HEK293 (cell line): Measurements from ENCODE around the gene TMCO2.

ENCODE experiments used
- CTCF ChIA-PET: fragments of 350-600 bp; formaldehyde crosslinking; extraction: SDS; loops from one replicate; lab custom pipeline; 2021; ENCODE audit warnings: antibody characterized with exemption; lab: Yijun Ruan, JAX
- POLR2A ChIA-PET: fragments of 300-600 bp; formaldehyde crosslinking; extraction: SDS; loops from one replicate; lab custom pipeline; 2020; ENCODE audit warnings: antibody characterized with exemption, inconsistent platforms; lab: Yijun Ruan, JAX
- H3K27ac ChIP-seq: fragments of 200-500 bp; sonication (Bioruptor generic); 2 replicates; pipeline ENCODE4 v1.5.1; 2014; ENCODE audit warnings: low read depth, low read length, control low read depth, inconsistent platforms; ENCODE audit errors: extremely low read depth
- H3K36me3 ChIP-seq, 2 experiments: fragments of 200-500 bp in 1 of 2; sonication (Bioruptor generic) in 1 of 2; 1 replicate in 1 of 2; 2 replicates in 1 of 2; pipeline ENCODE4 v1.5.1; 2014 to 2017; ENCODE audit warnings: inconsistent platforms in 2 of 2, low read length in 2 of 2; ENCODE audit not compliant: control insufficient read depth in 2 of 2, insufficient read depth in 1 of 2
- H3K4me1 ChIP-seq: fragments of 200-500 bp; sonication (Bioruptor generic); 2 replicates; pipeline ENCODE4 v1.5.1; 2014; ENCODE audit warnings: mild to moderate bottlenecking, low read length, inconsistent platforms; ENCODE audit not compliant: control insufficient read depth, insufficient read depth
- H3K4me3 ChIP-seq: 2 replicates; pipeline ENCODE4 v1.5.1; 2011; ENCODE audit warnings: low read depth, mild to moderate bottlenecking, control low read depth, low read length, moderate library complexity
- H3K9me3 ChIP-seq: fragments of 200-500 bp; sonication (Bioruptor generic); 2 replicates; pipeline ENCODE4 v1.5.1; 2014; ENCODE audit warnings: low read depth, low read length, inconsistent platforms; ENCODE audit not compliant: control insufficient read depth, insufficient read depth
- GLIS1 ChIP-seq: fragments of 450-650 bp; formaldehyde crosslinking; IDR thresholded peaks from 2 replicates; pipeline ENCODE4 v1.5.1; 2016; ENCODE audit warnings: missing biosample characterization, missing genetic modification characterization
- GLIS2 ChIP-seq: fragments of 450-650 bp; formaldehyde crosslinking; IDR thresholded peaks from 2 replicates; pipeline ENCODE4 v1.5.1; 2016; ENCODE audit warnings: missing biosample characterization, missing genetic modification characterization
- IKZF3 ChIP-seq: fragments of 450-650 bp; IDR thresholded peaks from 2 replicates; pipeline ENCODE4 v1.5.0; 2018; ENCODE audit warnings: missing biosample characterization, mild to moderate bottlenecking, missing genetic modification characterization, moderate library complexity
- KLF1 ChIP-seq: fragments of 450-650 bp; formaldehyde crosslinking; IDR thresholded peaks from 2 replicates; pipeline ENCODE4 v1.5.1; 2016; ENCODE audit warnings: missing biosample characterization, missing genetic modification characterization
- KLF9 ChIP-seq: fragments of 450-650 bp; formaldehyde crosslinking; IDR thresholded peaks from 2 replicates; pipeline ENCODE4 v1.5.1; 2016; ENCODE audit warnings: missing biosample characterization, missing genetic modification characterization, low read depth
- MZF1 ChIP-seq: fragments of 450-650 bp; formaldehyde crosslinking; IDR thresholded peaks from 2 replicates; pipeline ENCODE4 v1.5.1; 2017; ENCODE audit warnings: missing biosample characterization, missing genetic modification characterization, borderline replicate concordance
- WT1 ChIP-seq: fragments of 450-650 bp; formaldehyde crosslinking; IDR thresholded peaks from 2 replicates; pipeline ENCODE4 v1.5.1; 2016; ENCODE audit warnings: missing biosample characterization, missing genetic modification characterization
- ZBTB7A ChIP-seq: fragments of 450-650 bp; formaldehyde crosslinking; IDR thresholded peaks from 2 replicates; pipeline ENCODE4 v1.5.1; 2016; ENCODE audit warnings: low read depth, missing biosample characterization, missing genetic modification characterization
- ZNF184 ChIP-seq: fragments of 450-650 bp; IDR thresholded peaks from 2 replicates; pipeline ENCODE4 v1.5.1; 2018; ENCODE audit warnings: missing biosample characterization, mild to moderate bottlenecking, missing genetic modification characterization
- ZNF221 ChIP-seq: fragments of 450-650 bp; formaldehyde crosslinking; IDR thresholded peaks from 2 replicates; pipeline ENCODE4 v1.5.1; 2017; ENCODE audit warnings: missing biosample characterization, missing genetic modification characterization, borderline replicate concordance
- ZNF23 ChIP-seq: fragments of 450-650 bp; formaldehyde crosslinking; IDR thresholded peaks from 2 replicates; pipeline ENCODE4 v1.5.1; 2016; ENCODE audit warnings: missing biosample characterization, missing genetic modification characterization, borderline replicate concordance
- ZNF266 ChIP-seq: fragments of 450-650 bp; formaldehyde crosslinking; IDR thresholded peaks from 2 replicates; pipeline ENCODE4 v1.5.1; 2016; ENCODE audit warnings: missing biosample characterization, missing genetic modification characterization, low read depth
- ZNF335 ChIP-seq: fragments of 450-650 bp; formaldehyde crosslinking; conservative IDR thresholded peaks from 2 replicates; pipeline ENCODE4 v1.5.1; 2016; ENCODE audit warnings: missing biosample characterization, missing genetic modification characterization
- ZNF501 ChIP-seq: fragments of 450-650 bp; formaldehyde crosslinking; IDR thresholded peaks from 2 replicates; pipeline ENCODE4 v1.5.1; 2016; ENCODE audit warnings: missing biosample characterization, missing genetic modification characterization
- ZNF544 ChIP-seq: fragments of 450-650 bp; formaldehyde crosslinking; IDR thresholded peaks from 2 replicates; pipeline ENCODE4 v1.5.0; 2017; ENCODE audit warnings: missing biosample characterization, missing genetic modification characterization
- ZNF548 ChIP-seq: fragments of 450-650 bp; formaldehyde crosslinking; IDR thresholded peaks from 2 replicates; pipeline ENCODE4 v1.5.1; 2016; ENCODE audit warnings: missing biosample characterization, missing genetic modification characterization
- ZNF560 ChIP-seq: fragments of 450-650 bp; formaldehyde crosslinking; IDR thresholded peaks from 2 replicates; pipeline ENCODE4 v1.5.1; 2017; ENCODE audit warnings: missing biosample characterization, missing genetic modification characterization, borderline replicate concordance
- ZNF626 ChIP-seq: fragments of 450-650 bp; sonication (Bioruptor Pico); formaldehyde crosslinking; IDR thresholded peaks from 2 replicates; pipeline ENCODE4 v1.5.1; 2018; ENCODE audit warnings: missing biosample characterization, missing genetic modification characterization, inconsistent platforms
- ZNF658 ChIP-seq: fragments of 450-650 bp; formaldehyde crosslinking; IDR thresholded peaks from 2 replicates; pipeline ENCODE4; 2016; ENCODE audit warnings: missing biosample characterization, missing genetic modification characterization
- ZNF664 ChIP-seq: fragments of 450-650 bp; formaldehyde crosslinking; IDR thresholded peaks from 2 replicates; pipeline ENCODE4 v1.5.1; 2016; ENCODE audit warnings: missing biosample characterization, missing genetic modification characterization
- ZNF768 ChIP-seq: fragments of 450-650 bp; formaldehyde crosslinking; IDR thresholded peaks from 2 replicates; pipeline ENCODE4 v1.5.1; 2018; ENCODE audit warnings: missing biosample characterization, mild to moderate bottlenecking, missing genetic modification characterization
- ZSCAN23 ChIP-seq: fragments of 450-650 bp; formaldehyde crosslinking; IDR thresholded peaks from 2 replicates; pipeline ENCODE4 v1.5.1; 2016; ENCODE audit warnings: missing biosample characterization, missing genetic modification characterization
- TF ChIP-seq, protein P1 (sequence below): fragments of 450-650 bp; formaldehyde crosslinking; IDR thresholded peaks from 2 replicates; pipeline ENCODE4 v1.5.1; 2016; ENCODE audit warnings: missing biosample characterization, missing genetic modification characterization
- TF ChIP-seq, protein P2 (sequence below): fragments of 450-650 bp; formaldehyde crosslinking; IDR thresholded peaks from 2 replicates; pipeline ENCODE4 v1.5.1; 2016; ENCODE audit warnings: missing biosample characterization, missing genetic modification characterization
- TF ChIP-seq, protein P3 (sequence below): fragments of 450-650 bp; formaldehyde crosslinking; IDR thresholded peaks from 2 replicates; pipeline ENCODE4 v1.5.1; 2016; ENCODE audit warnings: missing biosample characterization, missing genetic modification characterization, low read depth
- TF ChIP-seq, protein P4 (sequence below): fragments of 450-650 bp; formaldehyde crosslinking; IDR thresholded peaks from 2 replicates; pipeline ENCODE4 v1.5.1; 2016; ENCODE audit warnings: missing biosample characterization, missing genetic modification characterization
- TF ChIP-seq, protein P5 (sequence below): fragments of 450-650 bp; formaldehyde crosslinking; IDR thresholded peaks from 2 replicates; pipeline ENCODE4 v1.5.1; 2016; ENCODE audit warnings: missing biosample characterization, missing genetic modification characterization

Gene TMCO2

DNA sequence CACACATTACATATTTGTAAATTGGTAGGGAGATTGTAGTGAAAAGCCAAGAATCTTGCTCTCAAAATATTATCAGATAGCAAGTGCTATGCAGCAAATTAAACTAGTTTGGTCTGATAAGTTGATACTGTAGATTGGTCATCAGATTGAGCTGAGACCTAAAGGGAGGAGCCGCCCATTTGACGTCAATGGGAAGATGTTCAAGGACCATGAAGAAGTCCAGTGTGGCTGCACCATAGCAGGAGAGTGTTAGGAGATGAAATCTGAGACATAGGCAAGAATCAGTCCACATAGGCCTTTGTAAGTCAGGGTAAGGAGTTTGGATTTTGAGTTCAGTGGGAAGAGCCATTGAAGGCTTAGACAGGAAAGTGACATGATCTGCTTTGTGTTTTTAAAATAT, 26.6 kb downstream of the TMCO2 start:
- H3K36me3 ChIP-seq, result peaks cover 24 to 75% of the 10 kb centered on the region in 2 experiments
- no peak overlapping the region for H3K27ac ChIP-seq
- no peaks in the 10 kb centered on the region for H3K4me1 ChIP-seq
- POLR2A ChIA-PET, result interaction anchor here (0.6 kb wide), 1 partner anchor 17 kb away, joined by 5 read pairs; no protein-coding TSS in a partner anchor
- no peaks in the 10 kb centered on the region for H3K9me3 ChIP-seq
- H3K4me3 ChIP-seq, result no peak overlapping the region
- CTCF ChIA-PET, result interaction anchor here (0.7 to 1.6 kb wide), 3 partner anchors 64 to 130 kb away, joined by 3 to 8 read pairs (median 8); no protein-coding TSS in a partner anchor
- no peak for TF ChIP-seq ZNF768 (tag by site-specific recombination)
- TF ChIP-seq, protein P1, sequence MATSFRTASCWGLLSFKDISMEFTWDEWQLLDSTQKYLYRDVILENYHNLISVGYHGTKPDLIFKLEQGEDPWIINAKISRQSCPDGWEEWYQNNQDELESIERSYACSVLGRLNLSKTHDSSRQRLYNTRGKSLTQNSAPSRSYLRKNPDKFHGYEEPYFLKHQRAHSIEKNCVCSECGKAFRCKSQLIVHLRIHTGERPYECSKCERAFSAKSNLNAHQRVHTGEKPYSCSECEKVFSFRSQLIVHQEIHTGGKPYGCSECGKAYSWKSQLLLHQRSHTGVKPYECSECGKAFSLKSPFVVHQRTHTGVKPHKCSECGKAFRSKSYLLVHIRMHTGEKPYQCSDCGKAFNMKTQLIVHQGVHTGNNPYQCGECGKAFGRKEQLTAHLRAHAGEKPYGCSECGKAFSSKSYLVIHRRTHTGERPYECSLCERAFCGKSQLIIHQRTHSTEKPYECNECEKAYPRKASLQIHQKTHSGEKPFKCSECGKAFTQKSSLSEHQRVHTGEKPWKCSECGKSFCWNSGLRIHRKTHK (tag by site-specific recombination), result no peak
- no peak for TF ChIP-seq GLIS2
- no peak for TF ChIP-seq KLF1 (tag by site-specific recombination)
- no peak for TF ChIP-seq ZBTB7A (tag by site-specific recombination)
- TF ChIP-seq ZNF548 (tag by site-specific recombination), result no peak
- TF ChIP-seq ZNF184 (tag by site-specific recombination), result no peak
- no peak for TF ChIP-seq ZNF626
- no peak for TF ChIP-seq ZNF266
- no peak for TF ChIP-seq ZNF221 (tag by site-specific recombination)
- TF ChIP-seq ZSCAN23 (tag by site-specific recombination), result no peak
- TF ChIP-seq ZNF560 (tag by site-specific recombination), result no peak
- TF ChIP-seq ZNF335, result no peak
- no peak for TF ChIP-seq IKZF3 (tag by site-specific recombination)
- TF ChIP-seq ZNF658 (tag by site-specific recombination), result no peak
- no peak for TF ChIP-seq ZNF23 (tag by site-specific recombination)
- no peak for TF ChIP-seq ZNF544 (tag by site-specific recombination)
- no peak for TF ChIP-seq GLIS1 (tag by site-specific recombination)

DNA sequence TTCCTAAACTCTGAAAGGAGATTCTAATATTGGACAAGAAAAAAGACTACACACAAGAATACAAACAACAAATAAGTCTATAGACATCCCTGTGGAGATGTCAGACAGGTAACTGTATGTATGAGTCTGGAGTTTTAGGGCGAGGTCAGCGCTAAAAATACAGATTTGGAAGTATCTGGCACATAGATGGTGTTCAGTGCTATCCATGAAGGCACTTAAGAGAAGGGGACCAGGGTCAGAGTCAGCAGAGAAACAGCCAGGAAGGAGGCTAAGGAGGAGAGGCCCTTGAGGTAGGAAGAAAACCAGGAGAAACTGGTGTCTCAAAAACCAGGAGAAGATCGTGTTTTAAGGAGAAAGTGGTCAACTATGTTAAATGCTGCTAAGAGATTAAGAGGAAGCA, 28.4 kb downstream of the TMCO2 start:
- H3K4me1 ChIP-seq, result no peaks in the 10 kb centered on the region
- no peak overlapping the region for H3K4me3 ChIP-seq
- peaks cover 9 to 71% of the 10 kb centered on the region in 2 experiments for H3K36me3 ChIP-seq
- CTCF ChIA-PET, result interaction anchor here (0.6 to 1.1 kb wide), 3 partner anchors 16 to 123 kb away, joined by 3 to 4 read pairs (median 4); no protein-coding TSS in a partner anchor
- no peaks in the 10 kb centered on the region for H3K9me3 ChIP-seq
- POLR2A ChIA-PET, result no interaction called here
- no peak overlapping the region for H3K27ac ChIP-seq
- TF ChIP-seq ZNF658 (tag by site-specific recombination), result no peak
- TF ChIP-seq ZNF501 (tag by site-specific recombination), result no peak
- TF ChIP-seq, protein P2, sequence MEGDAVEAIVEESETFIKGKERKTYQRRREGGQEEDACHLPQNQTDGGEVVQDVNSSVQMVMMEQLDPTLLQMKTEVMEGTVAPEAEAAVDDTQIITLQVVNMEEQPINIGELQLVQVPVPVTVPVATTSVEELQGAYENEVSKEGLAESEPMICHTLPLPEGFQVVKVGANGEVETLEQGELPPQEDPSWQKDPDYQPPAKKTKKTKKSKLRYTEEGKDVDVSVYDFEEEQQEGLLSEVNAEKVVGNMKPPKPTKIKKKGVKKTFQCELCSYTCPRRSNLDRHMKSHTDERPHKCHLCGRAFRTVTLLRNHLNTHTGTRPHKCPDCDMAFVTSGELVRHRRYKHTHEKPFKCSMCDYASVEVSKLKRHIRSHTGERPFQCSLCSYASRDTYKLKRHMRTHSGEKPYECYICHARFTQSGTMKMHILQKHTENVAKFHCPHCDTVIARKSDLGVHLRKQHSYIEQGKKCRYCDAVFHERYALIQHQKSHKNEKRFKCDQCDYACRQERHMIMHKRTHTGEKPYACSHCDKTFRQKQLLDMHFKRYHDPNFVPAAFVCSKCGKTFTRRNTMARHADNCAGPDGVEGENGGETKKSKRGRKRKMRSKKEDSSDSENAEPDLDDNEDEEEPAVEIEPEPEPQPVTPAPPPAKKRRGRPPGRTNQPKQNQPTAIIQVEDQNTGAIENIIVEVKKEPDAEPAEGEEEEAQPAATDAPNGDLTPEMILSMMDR (tag by site-specific recombination), result no peak
- no peak for TF ChIP-seq MZF1 (tag by site-specific recombination)
- TF ChIP-seq, protein P3, sequence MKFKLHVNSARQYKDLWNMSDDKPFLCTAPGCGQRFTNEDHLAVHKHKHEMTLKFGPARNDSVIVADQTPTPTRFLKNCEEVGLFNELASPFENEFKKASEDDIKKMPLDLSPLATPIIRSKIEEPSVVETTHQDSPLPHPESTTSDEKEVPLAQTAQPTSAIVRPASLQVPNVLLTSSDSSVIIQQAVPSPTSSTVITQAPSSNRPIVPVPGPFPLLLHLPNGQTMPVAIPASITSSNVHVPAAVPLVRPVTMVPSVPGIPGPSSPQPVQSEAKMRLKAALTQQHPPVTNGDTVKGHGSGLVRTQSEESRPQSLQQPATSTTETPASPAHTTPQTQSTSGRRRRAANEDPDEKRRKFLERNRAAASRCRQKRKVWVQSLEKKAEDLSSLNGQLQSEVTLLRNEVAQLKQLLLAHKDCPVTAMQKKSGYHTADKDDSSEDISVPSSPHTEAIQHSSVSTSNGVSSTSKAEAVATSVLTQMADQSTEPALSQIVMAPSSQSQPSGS (tag by site-specific recombination), result no peak
- TF ChIP-seq, protein P4, sequence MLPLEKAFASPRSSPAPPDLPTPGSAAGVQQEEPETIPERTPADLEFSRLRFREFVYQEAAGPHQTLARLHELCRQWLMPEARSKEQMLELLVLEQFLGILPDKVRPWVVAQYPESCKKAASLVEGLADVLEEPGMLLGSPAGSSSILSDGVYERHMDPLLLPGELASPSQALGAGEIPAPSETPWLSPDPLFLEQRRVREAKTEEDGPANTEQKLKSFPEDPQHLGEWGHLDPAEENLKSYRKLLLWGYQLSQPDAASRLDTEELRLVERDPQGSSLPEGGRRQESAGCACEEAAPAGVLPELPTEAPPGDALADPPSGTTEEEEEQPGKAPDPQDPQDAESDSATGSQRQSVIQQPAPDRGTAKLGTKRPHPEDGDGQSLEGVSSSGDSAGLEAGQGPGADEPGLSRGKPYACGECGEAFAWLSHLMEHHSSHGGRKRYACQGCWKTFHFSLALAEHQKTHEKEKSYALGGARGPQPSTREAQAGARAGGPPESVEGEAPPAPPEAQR (tag by site-specific recombination), result no peak
- no peak for TF ChIP-seq KLF9 (tag by site-specific recombination)
- TF ChIP-seq, protein P5, sequence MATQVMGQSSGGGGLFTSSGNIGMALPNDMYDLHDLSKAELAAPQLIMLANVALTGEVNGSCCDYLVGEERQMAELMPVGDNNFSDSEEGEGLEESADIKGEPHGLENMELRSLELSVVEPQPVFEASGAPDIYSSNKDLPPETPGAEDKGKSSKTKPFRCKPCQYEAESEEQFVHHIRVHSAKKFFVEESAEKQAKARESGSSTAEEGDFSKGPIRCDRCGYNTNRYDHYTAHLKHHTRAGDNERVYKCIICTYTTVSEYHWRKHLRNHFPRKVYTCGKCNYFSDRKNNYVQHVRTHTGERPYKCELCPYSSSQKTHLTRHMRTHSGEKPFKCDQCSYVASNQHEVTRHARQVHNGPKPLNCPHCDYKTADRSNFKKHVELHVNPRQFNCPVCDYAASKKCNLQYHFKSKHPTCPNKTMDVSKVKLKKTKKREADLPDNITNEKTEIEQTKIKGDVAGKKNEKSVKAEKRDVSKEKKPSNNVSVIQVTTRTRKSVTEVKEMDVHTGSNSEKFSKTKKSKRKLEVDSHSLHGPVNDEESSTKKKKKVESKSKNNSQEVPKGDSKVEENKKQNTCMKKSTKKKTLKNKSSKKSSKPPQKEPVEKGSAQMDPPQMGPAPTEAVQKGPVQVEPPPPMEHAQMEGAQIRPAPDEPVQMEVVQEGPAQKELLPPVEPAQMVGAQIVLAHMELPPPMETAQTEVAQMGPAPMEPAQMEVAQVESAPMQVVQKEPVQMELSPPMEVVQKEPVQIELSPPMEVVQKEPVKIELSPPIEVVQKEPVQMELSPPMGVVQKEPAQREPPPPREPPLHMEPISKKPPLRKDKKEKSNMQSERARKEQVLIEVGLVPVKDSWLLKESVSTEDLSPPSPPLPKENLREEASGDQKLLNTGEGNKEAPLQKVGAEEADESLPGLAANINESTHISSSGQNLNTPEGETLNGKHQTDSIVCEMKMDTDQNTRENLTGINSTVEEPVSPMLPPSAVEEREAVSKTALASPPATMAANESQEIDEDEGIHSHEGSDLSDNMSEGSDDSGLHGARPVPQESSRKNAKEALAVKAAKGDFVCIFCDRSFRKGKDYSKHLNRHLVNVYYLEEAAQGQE, result no peak
- no peak for TF ChIP-seq WT1 (tag by site-specific recombination)
- no peak for TF ChIP-seq ZNF664 (tag by site-specific recombination)
- TF ChIP-seq IKZF3 (tag by site-specific recombination), result no peak
